Activated CD4-positive, CD25-positive, alpha-beta regulatory T cell (primary cell): ENCODE measurements around the gene CDCA7L.

Experiments
- DNase-seq, 4 experiments: peaks; one replicate each; lab custom pipeline; 2025; lab: John Stamatoyannopoulos, UW

The CDCA7L gene, protein sequence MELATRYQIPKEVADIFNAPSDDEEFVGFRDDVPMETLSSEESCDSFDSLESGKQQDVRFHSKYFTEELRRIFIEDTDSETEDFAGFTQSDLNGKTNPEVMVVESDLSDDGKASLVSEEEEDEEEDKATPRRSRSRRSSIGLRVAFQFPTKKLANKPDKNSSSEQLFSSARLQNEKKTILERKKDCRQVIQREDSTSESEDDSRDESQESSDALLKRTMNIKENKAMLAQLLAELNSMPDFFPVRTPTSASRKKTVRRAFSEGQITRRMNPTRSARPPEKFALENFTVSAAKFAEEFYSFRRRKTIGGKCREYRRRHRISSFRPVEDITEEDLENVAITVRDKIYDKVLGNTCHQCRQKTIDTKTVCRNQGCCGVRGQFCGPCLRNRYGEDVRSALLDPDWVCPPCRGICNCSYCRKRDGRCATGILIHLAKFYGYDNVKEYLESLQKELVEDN

DNA sequence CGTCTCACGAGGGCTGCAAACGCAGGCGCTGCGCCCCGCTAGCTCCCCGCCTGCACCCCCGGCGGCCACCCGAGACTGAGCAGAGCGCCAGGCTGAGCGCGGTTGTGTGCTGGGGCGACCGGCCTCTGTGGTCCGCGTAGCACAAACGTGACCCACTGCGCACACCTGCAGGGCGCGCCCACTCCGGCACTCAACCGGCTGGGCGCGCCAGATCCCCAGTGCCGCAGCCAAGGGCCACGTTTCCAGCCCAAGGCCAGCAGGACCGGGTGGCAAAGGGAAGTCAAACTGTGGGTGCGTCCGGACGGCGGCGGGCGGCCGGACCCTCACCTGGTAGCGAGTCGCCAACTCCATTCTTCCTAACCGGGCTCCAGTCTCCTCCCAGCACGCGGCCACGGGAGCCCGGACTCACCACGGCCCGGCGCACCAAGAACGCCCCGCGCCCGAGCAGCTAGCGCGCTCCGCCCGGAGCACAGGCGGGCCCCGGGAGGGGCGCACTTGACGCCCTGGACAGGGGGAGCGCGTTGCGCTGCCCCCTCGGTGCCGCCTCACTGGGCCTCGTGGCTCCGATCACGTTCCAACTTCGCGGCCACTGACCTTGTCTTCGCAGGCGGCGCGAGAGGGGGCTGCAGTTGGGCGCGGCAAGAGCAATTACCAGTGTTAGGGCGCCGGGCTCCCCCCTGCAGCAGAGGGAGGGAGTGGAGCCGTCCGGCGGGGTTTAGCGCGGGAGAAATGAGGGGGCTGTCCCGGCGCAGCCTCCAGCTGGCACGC lies at the start of gene CDCA7L:
Gene CDCA7L (minus strand): TSS at position 446 of the 768 bp plus-strand sequence. CDS start 95 bp downstream, at position 351.
- DNase-seq: peak; percentile 24 to 65 (median 36)

DNA sequence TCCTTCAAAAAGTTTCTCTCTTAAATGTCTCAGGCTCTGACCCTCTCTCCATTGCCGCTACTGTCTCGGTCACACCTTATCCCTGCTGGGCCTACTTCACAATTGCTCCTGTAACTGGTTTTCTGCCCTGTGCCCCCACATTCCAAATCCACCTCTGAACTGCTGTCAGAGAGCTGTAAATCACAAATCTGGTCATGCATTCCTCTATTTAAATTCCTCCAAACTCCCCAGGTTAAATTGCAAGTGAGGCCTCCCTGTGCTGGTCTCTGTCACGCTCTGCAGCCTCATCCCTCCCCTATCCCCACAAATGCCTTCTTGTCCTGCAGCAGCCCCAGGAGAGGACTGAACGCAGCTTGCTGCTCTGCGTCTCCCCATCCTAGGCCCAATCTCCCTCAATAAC lies 40.4 kb upstream of the CDCA7L start:
- DNase-seq: no peak

DNA sequence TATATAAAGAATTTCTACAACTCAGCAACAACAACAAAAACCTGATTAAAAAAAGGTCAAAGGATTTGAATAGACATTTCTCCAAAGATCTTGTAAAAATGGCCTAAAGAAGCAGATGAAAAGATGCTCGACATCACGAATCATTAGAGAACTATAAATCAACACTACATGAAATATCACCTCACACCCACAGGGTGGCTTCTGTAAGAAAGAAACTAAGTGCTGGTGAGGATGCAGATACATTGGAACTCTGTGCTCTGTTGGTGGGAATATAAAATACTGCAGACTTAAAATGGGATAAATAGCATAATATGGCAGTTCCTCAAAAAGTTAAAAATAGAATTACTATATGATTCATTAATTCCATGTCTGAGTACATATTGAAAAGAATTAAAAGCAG lies 38.3 kb upstream of the CDCA7L start:
- DNase-seq: no peak

DNA sequence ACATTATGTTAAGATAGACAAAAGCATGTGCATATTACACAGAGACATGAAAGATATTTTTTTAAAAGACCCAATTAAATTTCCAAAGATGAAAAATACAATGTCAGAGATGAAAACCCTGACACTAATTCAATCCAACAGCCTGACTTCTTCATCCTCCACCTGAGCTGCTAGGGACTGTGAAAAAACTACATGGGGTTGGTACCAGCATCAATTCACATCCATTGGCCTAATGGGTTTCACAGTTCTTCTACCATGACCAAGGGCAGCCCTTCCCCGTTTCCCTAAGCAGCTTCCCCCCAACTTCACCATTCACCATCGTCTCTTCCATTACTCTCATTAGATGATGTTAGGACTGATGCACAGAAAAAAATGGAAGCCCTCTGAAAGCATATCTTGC lies 37.4 kb upstream of the CDCA7L start:
- DNase-seq: no peak

DNA sequence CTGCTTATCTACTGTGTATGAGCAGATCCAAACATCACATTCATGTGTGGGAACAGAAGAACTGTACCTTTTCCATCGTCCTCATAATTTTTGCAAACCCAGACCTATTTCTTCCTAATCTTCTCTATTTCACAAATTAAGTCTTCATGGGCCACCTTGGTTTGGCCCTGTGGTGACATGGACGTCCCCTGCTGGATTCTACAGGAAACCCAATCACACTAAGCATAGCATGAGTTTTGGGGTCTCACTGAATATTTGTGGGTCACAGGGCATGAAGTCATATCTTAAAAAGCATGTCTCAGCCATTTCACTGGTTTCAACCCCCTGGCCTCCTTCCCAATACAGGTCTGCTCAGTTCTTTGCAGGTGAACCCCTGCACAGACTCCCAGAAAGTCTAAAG lies 35.8 kb upstream of the CDCA7L start:
- DNase-seq: no peak

DNA sequence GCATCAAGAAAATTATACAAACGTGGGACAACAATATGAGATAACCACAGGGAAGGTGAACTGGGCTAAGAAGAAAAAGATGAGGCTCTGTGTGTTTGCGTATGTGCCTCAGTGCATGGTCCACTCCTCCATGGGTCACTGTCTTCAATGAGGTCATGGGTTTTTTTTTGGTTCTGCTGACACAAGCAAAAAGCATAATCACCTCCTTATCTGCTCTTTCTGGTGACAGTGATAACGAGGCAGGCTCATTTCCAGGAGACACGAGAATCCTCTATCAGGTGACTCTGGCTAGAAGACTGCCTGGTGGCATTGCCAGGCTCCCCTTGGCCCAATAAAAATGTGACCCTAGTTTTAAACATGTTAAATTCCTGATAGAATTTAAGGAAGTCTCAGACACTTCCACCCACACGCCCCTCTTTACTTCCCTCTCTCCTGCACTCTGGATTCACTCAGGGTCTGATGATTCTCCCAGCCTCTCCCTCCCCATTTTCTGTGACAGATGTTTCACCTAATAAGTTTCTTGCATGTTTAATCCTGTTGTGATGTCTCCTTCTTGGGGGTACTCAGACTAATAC lies 35.3 kb upstream of the CDCA7L start:
- DNase-seq: no peak

DNA sequence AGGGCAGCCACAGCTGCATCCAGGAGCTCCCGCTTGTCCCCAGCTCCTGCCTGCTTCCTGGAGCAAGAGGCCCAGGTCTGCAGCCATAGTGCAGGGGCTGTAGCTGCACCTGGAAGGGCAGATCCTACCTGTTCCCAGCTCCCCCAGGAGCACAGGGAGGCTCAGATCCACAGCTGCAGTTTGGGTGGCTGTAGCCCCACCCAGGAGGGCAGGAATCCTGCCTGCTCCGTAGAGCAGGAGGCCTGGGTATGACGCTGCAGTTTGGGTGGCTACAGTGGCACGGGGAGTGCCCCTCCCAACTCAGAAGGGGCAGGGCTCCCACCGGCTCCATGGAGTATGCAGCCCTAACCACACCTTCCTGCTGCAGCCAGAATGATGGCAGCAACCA lies 26.7 kb upstream of the CDCA7L start:
- no peak for DNase-seq

DNA sequence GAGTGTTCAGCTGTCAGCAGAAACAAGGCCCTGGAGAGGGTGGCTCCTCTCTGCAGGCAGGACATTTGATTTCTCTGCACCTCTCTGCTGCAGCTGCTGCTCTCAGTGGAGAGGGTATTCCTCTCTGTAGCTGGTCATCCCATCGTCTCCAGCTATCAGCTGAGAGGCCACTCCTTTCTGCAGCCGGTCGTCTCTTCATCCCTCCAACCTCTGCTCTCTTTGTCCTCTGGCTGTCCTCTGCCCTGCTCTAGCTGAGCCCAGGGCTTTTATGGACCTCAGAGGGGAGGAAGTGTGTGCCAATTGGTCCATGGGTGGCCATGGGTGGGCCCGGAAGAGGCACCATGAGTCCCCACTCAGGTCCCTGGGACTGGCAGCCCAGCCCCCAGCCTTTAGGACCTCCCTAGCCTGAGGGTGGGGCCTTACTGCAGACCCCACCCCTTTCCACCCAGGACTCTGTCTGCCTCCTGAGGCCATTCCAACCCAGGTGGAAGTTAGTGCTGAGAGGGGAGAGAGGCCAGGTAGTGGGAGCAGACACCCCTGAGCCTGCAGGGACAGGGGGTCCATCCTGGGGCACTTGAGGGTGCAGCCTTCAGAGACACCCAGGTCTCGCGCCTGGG lies 26.2 kb upstream of the CDCA7L start:
- DNase-seq: no peak

DNA sequence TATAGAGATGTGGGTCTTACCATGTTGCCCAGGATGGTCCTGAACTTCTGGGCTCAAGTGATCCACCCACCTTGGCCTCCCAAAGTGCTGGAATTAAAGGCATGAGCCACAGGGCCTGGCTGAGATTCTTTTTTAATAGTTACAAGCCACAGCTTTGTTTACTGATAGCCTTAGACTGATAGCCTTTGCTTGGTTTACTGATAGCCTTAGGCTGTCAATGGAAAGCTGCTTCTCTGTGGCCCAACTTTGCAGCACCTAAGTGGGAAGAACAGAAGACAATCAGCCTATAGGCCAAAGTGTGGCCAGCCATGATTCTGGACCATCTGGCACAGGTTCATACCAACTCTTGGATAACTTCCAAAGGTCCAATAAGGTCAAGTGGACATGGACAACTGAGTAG lies 24.1 kb upstream of the CDCA7L start:
- no peak for DNase-seq

DNA sequence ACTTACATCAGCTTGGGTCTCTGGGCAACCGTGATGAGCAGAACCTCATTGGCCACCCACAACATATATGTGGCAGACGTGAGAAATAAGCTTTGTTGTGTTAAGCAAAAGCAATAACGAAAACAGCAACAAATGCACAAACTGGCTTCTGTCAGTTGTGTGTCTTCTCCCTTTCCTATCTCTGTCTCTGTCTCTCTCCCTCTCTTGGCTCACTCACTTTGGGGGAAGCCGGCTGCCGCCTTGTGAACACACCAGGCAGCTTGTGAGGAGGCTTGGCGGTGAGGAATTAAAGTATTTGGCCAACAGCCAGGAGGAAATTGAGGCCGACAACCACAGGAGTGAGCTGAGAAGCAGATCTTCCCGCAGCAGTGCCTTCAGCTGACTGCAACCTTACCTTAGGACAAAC lies 21.9 kb upstream of the CDCA7L start:
- DNase-seq: no peak

DNA sequence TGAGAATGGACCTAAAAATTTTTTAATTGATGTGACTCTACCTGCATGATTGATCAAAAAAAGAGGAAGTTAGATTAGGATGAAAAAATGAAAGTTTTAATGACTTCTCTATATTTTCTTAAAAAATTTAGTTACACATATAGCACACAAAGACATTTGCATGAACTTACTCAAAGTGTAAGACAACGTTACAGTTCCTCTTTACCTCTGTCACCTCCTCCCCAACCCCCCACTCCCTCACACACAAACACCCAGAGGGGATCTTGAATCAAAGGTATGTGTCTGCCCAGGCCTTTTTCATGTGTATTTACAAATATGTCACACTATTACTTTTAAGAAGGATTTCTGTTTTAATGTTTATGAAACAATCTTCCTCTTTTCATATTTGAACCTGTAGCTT lies 20.6 kb upstream of the CDCA7L start:
- DNase-seq: no peak

DNA sequence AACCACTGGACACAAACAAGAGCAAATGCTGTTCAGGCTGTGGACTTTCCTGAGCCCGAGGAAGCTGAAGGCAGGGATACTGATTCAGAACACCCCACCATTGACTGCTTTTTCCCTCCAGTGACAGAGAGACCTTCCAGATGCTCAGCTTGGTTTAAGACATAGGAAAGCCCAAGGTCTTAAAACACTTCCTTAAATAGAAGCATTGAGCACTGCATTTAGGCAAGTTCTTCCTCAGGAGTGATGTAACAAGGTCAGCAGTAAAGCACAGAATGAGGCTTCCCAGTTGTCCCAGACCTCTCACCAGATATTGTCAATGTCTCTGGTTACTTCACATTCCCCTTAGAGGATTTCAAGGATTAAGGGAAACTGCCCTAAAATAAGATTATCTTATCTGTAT lies 19.6 kb upstream of the CDCA7L start:
- no peak for DNase-seq

DNA sequence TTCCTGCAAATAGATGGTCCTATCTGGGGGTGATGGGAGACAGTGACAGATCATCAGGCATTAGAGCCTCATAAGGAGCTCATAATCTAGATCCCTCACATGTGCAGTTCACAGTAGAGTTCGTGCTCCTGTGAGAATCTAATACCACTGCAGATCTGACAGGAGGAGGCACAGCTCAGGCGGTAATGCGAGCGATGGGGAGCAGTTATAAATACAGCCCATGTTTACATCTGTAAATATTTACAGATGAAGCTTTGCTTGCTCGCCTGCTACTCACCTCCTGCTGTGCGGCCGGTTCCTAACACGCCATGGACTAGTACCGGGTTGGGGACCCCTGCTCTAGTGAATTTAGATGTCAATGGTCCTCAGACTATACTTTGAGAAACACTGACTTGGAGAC lies 17.0 kb upstream of the CDCA7L start:
- no peak for DNase-seq

DNA sequence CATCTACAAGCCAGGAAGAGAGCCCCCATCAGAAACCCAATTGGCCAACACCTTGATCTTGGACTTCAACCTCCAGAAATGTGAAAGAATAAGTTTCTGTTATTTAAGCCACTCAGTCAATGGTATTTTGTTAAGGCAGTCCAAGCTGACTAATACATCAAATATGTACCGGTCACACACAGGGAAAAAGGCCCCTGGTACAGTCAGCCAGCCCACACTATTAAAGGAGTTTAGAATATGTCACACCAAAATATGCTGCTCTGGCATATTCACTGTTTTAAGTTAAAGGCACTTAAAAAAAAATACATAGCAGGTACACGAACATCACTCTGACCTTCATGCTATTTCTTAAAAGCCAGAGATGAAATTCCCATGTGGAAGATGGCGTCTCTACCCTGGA lies 15.2 kb upstream of the CDCA7L start:
- DNase-seq: no peak

DNA sequence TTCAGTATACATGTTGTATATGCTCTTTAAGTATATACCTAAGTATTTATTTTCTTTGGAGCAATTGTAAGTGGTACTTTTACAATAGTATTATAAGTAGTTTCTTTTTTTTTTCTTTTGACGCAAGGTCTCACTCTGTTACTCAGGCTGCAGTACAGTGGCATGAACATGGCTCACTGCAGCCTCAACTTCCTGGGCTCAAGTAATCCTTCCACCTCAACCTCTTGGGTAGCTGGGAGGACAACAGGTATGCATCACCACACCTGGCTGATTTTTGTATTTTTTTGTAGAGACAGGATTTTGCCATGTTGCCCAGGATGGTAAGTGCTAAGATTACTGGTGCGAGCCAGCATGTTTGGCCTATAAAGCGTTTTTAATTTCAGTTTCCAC lies 13.7 kb upstream of the CDCA7L start:
- no peak for DNase-seq

DNA sequence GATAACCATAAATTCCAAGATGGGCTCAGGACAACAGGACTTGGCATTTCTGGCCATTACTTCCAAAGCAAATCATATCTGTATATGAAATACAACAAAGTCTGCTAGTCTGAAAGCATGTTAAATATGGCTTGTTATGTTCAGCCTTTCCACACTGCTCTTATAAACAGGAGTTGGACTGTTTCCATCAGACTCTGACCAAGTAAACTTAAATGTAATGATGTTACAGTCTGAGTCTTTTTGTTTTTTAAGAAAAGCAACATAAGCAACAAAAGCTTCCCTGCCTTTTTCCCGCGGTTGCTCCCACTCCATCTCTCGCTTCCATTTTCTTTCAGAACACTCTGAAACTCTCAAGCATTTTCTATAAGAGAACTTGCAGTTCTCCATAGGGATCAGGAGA lies 8.1 kb upstream of the CDCA7L start:
- DNase-seq: no peak

DNA sequence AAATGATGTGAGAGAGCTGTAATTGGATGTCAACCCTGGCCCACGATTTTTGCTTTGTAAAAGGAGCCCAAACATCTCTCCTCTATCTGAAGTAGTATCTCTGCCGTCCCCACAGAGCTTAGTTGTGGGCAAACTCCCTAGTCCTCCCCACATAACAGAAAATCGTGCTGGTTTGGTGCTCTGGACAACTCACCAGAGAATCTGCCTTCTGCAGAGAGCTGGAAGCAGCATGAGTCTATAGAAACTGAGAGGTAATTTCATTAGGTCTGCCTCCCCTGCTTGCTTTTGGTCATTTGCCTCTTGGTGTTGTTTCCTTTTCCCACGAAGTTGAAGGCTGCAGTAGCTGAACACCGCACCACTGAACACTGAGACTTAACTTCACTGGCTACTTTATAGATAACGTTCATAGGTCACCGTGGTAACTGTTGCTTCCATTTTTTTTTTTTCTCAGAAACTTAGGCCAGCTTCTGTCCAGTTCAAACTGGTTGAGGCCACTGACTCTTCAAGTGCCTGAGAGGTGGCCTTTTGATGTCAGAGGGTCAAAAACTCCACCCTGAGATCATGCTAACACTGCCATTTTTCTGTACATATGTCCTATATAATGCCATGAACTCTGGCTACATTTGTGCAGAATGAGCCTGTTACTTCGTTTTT lies 3.3 kb upstream of the CDCA7L start:
- no peak for DNase-seq

DNA sequence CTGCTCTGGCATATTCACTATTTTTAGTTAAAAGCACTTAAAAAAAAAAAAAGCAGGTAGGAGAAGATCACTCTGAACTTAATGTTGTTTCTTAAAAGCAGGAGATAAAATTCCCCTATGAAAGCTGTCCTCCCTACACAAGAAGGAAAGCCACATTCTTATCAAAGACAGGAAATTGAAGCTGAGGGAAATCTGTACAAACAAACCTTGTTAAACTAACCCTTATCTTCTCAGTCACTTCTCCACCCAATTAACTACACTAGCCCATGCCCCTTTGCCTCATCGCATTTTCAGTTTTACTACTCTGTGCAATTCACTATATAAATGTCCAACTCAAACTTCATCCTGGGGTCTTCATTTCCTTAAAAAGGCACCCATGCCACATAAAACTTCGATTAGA lies 2.7 kb upstream of the CDCA7L start:
- DNase-seq: no peak

DNA sequence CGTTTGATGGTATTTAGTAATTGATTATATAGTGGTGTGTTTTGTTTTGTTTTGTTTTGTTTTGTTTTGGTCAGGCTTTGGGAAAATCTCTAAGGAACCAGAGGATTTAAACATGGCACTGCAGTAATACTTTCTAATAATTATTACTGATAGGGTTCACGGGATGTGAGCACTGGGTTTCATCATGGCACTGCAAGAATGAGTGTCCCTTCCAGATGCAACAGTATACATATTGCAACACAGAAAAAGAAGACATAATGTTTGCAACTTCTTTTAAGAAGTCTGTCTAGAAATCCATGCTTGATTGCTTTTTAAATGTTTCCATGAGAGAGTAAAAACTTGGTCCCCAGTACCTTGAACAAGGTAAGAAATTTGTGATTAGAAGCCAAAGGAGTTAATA lies 2.2 kb upstream of the CDCA7L start:
- DNase-seq: no peak

DNA sequence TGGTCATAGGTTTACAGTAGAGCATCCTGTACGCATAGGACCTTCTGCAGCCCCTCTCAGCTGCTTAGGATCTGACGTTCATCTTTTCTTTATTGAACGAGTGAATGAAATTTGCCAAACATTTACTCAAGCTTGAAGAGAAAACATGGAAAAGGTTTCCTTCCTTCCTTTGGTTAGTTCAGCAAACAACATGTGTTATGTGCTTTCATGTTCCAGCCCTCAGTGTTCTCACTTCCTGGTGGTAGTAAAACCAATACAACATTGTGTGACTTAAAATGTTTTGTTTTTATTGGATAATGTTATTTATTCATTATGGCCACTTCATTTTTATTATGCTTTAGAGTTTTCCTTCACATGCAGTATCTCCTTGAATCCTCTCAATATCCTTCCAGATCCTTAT lies 1.4 kb upstream of the CDCA7L start:
- no peak for DNase-seq

DNA sequence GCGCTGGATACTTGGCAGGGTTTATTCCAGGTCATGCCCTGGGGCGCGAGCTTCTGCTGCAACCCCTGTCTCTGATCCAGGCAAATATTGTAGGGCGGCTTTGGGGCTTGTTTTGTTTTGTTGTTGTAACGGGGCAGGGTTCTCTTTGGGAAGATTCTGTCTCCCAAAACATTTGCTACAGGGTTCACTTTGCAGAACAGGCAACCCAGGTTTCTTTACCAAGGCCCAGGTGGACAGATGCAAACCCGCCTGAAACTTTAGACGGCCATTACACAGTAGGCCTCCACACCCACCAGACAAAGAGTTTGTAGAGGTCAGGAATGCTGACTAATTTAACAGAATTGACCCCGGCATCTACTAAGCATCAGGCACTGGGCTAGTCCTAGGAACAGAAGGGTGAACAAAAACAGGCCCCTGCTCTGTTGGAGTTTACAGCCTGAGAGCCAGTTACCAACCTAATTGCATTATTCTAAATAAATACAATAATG lies 567 bp upstream of the CDCA7L start:
- DNase-seq: no peak
